Frontal cortex (tissue), 4 donors: ENCODE results near the gene MARCHF9. TPM values are rescaled to one million over a fixed set of nuclear protein-coding genes. Genes with fewer than 3 reads are reported as not detected.
A peak's percentile ranks its signal among the peaks of the same experiment; 100 is the strongest.

Experiments
- DNase-seq, 2 donors: peaks; one replicate each; pipeline ENCODE4 v3.0.0; 2012; ENCODE audit warnings: low spot score in 2 of 2
- FAIRE-seq: peaks from 2 replicates; lab custom pipeline; 2012; peaks lifted over from hg19 to GRCh38; lab: Jason Lieb, UNC
- total RNA-seq: library from RNA; depleted of rRNA; stranded (reverse); fragments of >200 nt; gene quantifications from one replicate; pipeline ENCODE4 v1.2.3, GENCODE V29; 2014
- donor health status: control.
- donor health status: control.
- donor health status: control.

Gene MARCHF9
- total RNA-seq, 1 donor from 2014 or later: 17.5 TPM

- no peak for FAIRE-seq
- DNase-seq: peak; percentile 68 to 74
Observed at GRCh38 chr12:57735952-57736740, 18.8 kb upstream of the MARCHF9 start.

DNA sequence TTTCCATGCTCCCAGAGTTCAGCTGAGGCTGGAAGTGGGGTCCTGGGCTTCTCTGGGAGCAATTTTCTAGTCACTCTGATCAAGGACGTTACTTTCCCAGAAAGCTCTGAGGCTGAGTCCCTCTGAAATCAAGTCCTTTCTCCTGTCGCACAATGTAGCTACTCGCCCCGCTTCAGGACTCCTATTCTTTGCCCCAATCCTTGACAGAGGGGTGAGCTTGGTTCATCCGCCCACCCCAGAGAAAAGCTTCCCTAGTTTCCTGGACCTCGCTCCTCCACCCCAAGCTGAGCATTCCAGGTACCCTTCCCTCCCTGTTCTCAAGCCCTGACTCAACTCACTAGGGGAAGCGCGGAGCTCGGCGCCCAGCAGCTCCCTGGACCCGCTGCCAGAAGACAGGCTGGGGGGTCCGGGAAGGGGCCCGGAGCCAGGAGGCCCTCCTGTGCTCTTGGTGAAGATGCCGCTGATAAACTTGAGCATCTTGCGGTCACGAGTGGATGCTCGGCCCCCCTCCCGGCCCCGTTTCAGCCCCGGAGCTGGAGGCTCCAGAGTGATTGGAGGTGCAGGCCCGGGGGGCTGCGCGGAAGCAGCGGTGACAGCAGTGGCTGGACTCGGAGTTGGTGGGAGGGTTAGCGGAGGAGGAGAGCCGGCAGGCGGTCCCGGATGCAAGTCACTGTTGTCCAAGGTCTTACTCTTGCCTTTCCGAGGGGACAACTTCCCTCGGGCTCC, 18.0 kb upstream of the MARCHF9 start:
- no peak for FAIRE-seq
- DNase-seq: no peak

GRCh38 chr12:57737467-57738460, 17.1 kb upstream of the MARCHF9 start:
- FAIRE-seq (no peak), DNase-seq (peak in 1 of 2 donors; percentile 55)

DNA sequence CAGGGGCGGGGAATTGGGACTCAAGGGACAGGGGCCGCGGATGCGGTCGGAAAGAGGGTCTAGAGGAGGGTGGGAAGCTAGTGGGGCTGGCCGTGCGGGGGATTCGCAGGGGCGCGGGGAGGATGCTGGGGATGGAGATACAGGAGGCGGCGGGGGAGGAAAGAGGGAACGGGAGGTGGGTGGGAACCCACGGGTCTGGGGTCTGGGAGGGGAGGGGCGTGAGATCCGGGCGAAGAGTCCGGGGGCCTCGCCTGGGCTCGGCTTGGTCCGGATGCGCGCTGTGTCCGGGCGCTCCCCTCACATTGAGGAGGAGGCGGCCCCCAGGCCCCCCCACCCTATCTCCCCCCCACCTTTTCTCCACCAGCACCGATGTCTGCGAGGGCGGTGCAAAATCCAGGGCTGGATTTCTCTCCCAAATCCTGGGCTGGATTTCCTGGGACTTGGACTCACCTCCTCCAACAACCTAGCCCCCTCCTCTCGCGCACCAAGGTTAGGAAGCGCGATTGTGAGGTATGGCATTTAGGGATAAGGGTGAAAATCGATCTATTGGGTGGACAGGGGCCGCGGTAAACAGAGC, 16.2 kb upstream of the MARCHF9 start, which contains the start of gene AGAP2:
Gene AGAP2 (minus strand): TSS at position 82 of the 577 bp plus-strand sequence. CDS start 496 bp downstream, outside the sequence.
- FAIRE-seq (no peak), DNase-seq (peak; percentile 58 to 59)

- FAIRE-seq: no peak
Observed at GRCh38 chr12:57739387-57739786, 15.5 kb upstream of the MARCHF9 start.

GRCh38 chr12:57739914-57740538, 14.9 kb upstream of the MARCHF9 start:
- no peak for FAIRE-seq

More at GRCh38 chr12:57739387-57739786, 15.5 kb upstream of the MARCHF9 start:
- no peak for DNase-seq

DNA sequence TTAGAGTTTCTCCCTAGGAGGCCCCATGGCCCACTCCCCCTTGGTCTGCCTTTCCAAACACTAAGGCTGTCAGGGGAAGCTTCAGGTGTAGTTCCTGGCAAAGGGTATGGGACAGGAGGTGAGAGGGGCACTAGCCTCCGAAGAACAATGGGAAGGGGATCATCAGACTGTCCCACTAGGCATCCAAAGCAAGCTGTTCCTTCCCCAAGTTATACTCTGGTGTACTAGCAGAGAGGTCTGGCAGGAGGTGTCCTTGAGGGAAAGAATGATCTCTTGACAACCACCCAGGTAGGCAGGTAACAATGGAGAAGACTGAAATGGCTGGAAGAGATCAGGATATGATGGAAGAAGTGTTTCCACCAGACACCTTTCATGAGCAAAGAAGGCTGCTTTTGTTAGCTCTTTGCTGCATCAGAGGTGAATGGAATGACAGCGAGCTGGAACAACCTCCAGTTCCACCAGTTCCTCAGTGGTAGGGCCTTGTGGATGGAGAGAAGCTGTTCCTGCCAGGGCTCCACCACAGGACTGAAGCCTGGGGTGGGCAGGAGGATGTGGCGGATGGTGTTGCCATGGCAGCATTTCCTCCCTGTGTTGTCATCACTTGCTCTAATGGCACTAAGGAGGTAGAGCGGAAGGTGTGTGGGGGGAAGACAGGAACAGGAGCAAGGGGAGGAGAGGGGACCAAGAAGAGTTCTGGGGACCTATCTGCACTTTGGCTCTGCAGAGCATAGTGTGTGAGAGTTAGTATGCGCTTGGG, 14.1 kb upstream of the MARCHF9 start:
- no peak for FAIRE-seq
- DNase-seq: no peak

More at GRCh38 chr12:57739914-57740538, 14.9 kb upstream of the MARCHF9 start:
- no peak for DNase-seq

DNA sequence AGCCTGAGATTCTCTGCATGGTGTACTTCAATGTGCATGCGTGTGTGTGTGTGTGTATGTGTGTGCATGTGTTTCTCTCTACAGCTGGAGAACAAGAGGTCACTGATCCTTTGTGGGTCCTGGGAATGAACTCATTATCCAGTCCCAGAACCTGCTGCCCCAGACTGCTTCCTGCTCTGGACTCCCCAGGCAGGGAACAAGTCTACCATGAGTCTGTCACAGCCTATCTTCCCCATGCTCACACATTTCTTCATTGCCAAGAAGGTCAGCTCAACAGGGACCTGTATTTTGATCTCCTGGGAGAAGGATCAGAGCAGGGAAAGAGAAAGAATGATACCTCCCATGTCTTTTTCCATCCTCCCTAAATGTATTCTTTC, 13.5 kb upstream of the MARCHF9 start:
- DNase-seq (no peak), FAIRE-seq (no peak)

GRCh38 chr12:57741844-57742738, 12.8 kb upstream of the MARCHF9 start:
- DNase-seq (no peak), FAIRE-seq (no peak)

DNA sequence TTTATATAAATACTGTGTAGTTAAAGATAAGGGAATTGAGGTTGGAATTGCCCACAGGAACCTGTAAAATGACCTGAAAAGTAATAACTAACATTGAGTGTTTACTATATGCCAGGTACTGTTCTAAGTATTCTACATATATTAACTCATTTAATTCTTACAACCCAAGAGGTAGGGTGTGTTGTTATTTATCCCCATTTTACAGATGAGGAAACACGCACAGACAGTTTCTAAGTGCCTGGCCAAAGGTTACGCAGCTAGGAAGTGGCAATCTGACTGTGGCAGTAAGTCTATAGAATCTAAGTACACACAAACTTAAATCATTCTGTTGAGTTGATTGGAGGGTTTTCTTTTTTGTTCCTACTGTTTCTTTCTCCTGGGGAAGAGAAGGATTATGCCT, 11.1 kb upstream of the MARCHF9 start:
- FAIRE-seq (no peak), DNase-seq (no peak)

- peak; percentile 58 to 77 for DNase-seq
- FAIRE-seq: no peak
Observed at GRCh38 chr12:57744194-57744776, 10.6 kb upstream of the MARCHF9 start.

DNA sequence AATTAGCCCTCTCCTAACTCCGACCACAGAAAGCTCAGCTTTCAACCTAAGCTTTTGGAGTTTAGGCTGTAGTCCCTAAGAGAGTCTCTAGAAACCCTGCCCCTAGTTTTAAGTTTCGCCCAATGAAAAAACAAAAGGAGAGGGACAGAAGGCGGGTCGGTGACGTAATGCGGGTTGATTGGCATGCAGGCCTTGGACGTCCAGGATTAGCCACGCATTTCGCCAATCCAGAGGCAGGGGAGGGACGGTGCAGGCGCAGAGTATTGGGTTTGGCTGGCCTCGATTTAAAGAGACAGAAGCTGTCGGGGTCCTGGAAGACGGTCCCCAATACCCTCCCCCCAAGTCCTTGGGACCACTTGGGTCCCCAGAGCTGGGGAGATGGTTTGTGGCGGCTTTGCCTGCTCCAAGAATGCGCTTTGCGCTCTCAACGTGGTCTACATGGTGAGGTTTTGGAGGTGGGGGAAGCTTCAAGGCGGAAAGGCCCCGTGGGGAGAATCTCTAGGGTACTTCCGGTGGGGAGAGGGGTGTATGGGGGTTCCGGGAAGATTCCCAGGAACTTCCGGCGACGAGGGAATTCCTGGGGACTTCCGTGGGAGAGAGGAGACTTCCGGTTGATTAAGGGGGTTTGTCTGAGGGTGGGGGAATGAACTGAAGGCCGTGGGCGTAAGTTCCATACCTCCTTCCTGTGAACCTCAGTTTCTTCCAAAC, 10.0 kb upstream of the MARCHF9 start, which contains the start of gene TSPAN31:
Gene TSPAN31 (plus strand): TSS at position 263 of the 708 bp plus-strand sequence. CDS start 116 bp downstream, at position 379.
- FAIRE-seq (no peak), DNase-seq (peak; percentile 89 to 94)

DNA sequence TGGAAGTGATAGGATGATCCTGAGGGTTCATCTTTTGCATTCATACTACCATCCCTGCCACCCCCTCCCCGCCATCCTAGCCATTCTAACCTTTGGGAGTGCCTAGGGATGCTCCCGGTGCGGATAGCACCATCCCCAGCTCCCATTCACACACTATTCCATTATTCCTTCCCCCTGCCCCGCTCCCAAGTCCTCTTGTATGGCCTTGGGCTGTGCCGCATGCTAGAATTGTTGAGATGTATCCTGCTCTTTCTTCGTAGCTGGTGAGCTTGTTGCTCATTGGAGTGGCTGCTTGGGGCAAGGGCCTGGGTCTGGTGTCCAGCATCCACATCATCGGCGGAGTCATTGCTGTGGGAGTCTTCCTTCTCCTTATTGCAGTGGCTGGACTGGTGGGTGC, 9.4 kb upstream of the MARCHF9 start:
- no peak for FAIRE-seq
- no peak for DNase-seq

- no peak for FAIRE-seq
Observed at GRCh38 chr12:57746025-57746424, 8.9 kb upstream of the MARCHF9 start.

DNA sequence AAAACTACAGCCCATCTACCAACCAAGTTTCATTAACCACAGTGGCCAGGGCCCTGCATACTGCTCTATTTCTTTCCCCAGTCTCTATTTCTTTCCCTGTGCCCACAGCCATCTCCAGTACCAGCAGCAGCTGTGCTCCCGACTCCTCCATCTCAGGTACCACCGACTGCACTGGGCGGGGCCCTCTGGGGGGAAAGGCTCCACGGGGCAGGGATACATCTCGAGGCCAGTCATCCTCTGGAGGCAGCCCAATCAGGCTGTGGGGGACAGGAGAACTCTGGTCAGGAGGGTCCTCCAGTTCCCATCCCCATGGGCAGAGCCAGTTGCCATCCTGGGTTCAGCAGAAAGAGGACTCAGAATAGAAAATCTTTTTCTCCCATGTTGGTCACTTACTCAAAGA, 5.8 kb upstream of the MARCHF9 start:
- DNase-seq (no peak), FAIRE-seq (no peak)

More at GRCh38 chr12:57746025-57746424, 8.9 kb upstream of the MARCHF9 start:
- no peak for DNase-seq
